T-helper 17 cell (primary cell): Measurements from ENCODE around the gene ERLEC1. TPM values are rescaled to one million over a fixed set of nuclear protein-coding genes. Genes with fewer than 3 reads are reported as not detected.
A peak's percentile ranks its signal among the peaks of the same experiment; 100 is the strongest.

ENCODE experiments used
- ATAC-seq: fragments of 150-1000 bp; cut with Tn5 transposase; 2 replicates; pipeline ENCODE4 v1.10.0; 2021; ENCODE audit warnings: mild to moderate bottlenecking, moderate library complexity
- DNase-seq, 3 donors: peaks; one replicate each; pipeline versions ENCODE4 v3.0.0 to v3.0.0-alpha.2; 2020 to 2021
- H3K9me3 ChIP-seq: one replicate; pipeline ENCODE4 v1.7.0; 2013; ENCODE audit warnings: low read length, mild to moderate bottlenecking; ENCODE audit not compliant: control insufficient read depth, poor library complexity, severe bottlenecking
- H3K27ac Mint-ChIP-seq: one replicate; pipeline ENCODE4 v1.8.0; 2022; ENCODE audit warnings: mild to moderate bottlenecking, moderate library complexity, mixed read lengths
- H3K27me3 Mint-ChIP-seq: one replicate; pipeline ENCODE4 v1.8.0; 2022; ENCODE audit warnings: mixed read lengths
- H3K36me3 Mint-ChIP-seq: one replicate; pipeline ENCODE4 v1.8.0; 2022; ENCODE audit warnings: low read depth, mixed read lengths
- H3K4me1 Mint-ChIP-seq: one replicate; pipeline ENCODE4 v1.8.0; 2022; ENCODE audit warnings: mild to moderate bottlenecking, mixed read lengths
- H3K4me3 Mint-ChIP-seq: one replicate; pipeline ENCODE4 v1.8.0; 2022; ENCODE audit warnings: mild to moderate bottlenecking, moderate library complexity, mixed read lengths
- total RNA-seq, 4 donors: library from RNA in 2 of 4; stranded (reverse) in 2 of 4; gene quantifications; one replicate each; pipeline ENCODE4 v1.2.3 and lab custom pipeline; 2022 to 2026

Gene ERLEC1
- total RNA-seq, 2 donors from 2014 or later, result 16.6 to 17.8 TPM

GRCh38 chr2:53859206-53860181 lies 72.7 kb downstream of the ERLEC1 start, which contains the start of gene GPR75:
TSS of gene GPR75 (minus strand) at chr2:53859967. CDS start at chr2:53854756, 5,211 bp downstream.
- peaks cover 12% of the 10 kb centered on the region for H3K4me1 Mint-ChIP-seq
- no peaks in the 10 kb centered on the region for H3K9me3 ChIP-seq
- ATAC-seq (no peak), DNase-seq (no peak)
- H3K36me3 Mint-ChIP-seq, result peaks cover 3% of the 10 kb centered on the region
- no peak within 1 kb of the TSS for H3K4me3 Mint-ChIP-seq
- no peaks in the 10 kb centered on the region for H3K27me3 Mint-ChIP-seq
- no peak within 1 kb of the TSS for H3K27ac Mint-ChIP-seq

GRCh38 chr2:53861824-53862223 lies 75.0 kb downstream of the ERLEC1 start:
- DNase-seq, result no peak
- ATAC-seq, result no peak
- peaks cover 10% of the 10 kb centered on the region for H3K4me1 Mint-ChIP-seq
- H3K9me3 ChIP-seq, result no peaks in the 10 kb centered on the region
- no peak overlapping the region for H3K4me3 Mint-ChIP-seq
- H3K36me3 Mint-ChIP-seq, result peaks cover 6% of the 10 kb centered on the region
- H3K27ac Mint-ChIP-seq, result peak overlapping the region; percentile 47
- H3K27me3 Mint-ChIP-seq, result no peaks in the 10 kb centered on the region

GRCh38 chr2:53863538-53864227 lies 76.8 kb downstream of the ERLEC1 start:
- no peaks in the 10 kb centered on the region for H3K9me3 ChIP-seq
- ATAC-seq (no peak), DNase-seq (no peak)
- Mint-ChIP-seq H3K27me3 (no peaks in the 10 kb centered on the region), H3K4me1 (peaks cover 5% of the 10 kb centered on the region), H3K36me3 (peaks cover 7% of the 10 kb centered on the region), H3K27ac (no peak overlapping the region), H3K4me3 (no peak overlapping the region)

GRCh38 chr2:53865264-53865663 lies 78.4 kb downstream of the ERLEC1 start:
- Mint-ChIP-seq H3K27ac (no peak overlapping the region), H3K4me1 (peaks cover 5% of the 10 kb centered on the region), H3K36me3 (peaks cover 7% of the 10 kb centered on the region), H3K27me3 (no peaks in the 10 kb centered on the region), H3K4me3 (no peak overlapping the region)
- H3K9me3 ChIP-seq, result no peaks in the 10 kb centered on the region
- no peak for ATAC-seq
- DNase-seq, result no peak

GRCh38 chr2:53865962-53866361 lies 79.1 kb downstream of the ERLEC1 start:
- H3K4me1 Mint-ChIP-seq, result peaks cover 5% of the 10 kb centered on the region
- H3K4me3 Mint-ChIP-seq, result no peak overlapping the region
- ATAC-seq (no peak), DNase-seq (no peak)
- no peaks in the 10 kb centered on the region for H3K9me3 ChIP-seq
- no peaks in the 10 kb centered on the region for H3K27me3 Mint-ChIP-seq
- H3K27ac Mint-ChIP-seq, result peak overlapping the region; percentile 34
- H3K36me3 Mint-ChIP-seq, result peaks cover 7% of the 10 kb centered on the region

- peaks cover 2% of the 10 kb centered on the region for H3K4me1 Mint-ChIP-seq
- no peaks in the 10 kb centered on the region for H3K27me3 Mint-ChIP-seq
Observed at GRCh38 chr2:53867169-53867568, 80.3 kb downstream of the ERLEC1 start.

GRCh38 chr2:53867773-53868172 lies 80.9 kb downstream of the ERLEC1 start:
- Mint-ChIP-seq H3K4me1 (no peaks in the 10 kb centered on the region), H3K27ac (no peak overlapping the region), H3K27me3 (no peaks in the 10 kb centered on the region), H3K4me3 (no peak overlapping the region), H3K36me3 (peaks cover 7% of the 10 kb centered on the region)
- H3K9me3 ChIP-seq, result no peaks in the 10 kb centered on the region
- DNase-seq, result no peak
- ATAC-seq, result no peak

More at GRCh38 chr2:53867169-53867568, 80.3 kb downstream of the ERLEC1 start:
- no peaks in the 10 kb centered on the region for H3K9me3 ChIP-seq
- DNase-seq, result no peak
- ATAC-seq, result no peak
- no peak overlapping the region for H3K4me3 Mint-ChIP-seq
- H3K27ac Mint-ChIP-seq, result peak overlapping the region; percentile 65
- peaks cover 7% of the 10 kb centered on the region for H3K36me3 Mint-ChIP-seq

Other genes starting within 250 kb of the ERLEC1 start
- gene CHAC2, start 19.2 kb upstream of the ERLEC1 start, total RNA-seq, result under 1 TPM; 0.42 to 0.76 TPM
- gene ASB3, start 91 bp upstream of the ERLEC1 start, total RNA-seq, result 10 to 100 TPM; 26.0 to 29.1 TPM
- gene GPR75, start 72.9 kb downstream of the ERLEC1 start, total RNA-seq, result 1 to 10 TPM; 1.8 to 2.7 TPM
- 10 to 100 TPM; 64.5 to 80.4 TPM for gene PSME4, start 183.9 kb downstream of the ERLEC1 start, total RNA-seq